Kidney glomerular epithelial cell (primary cell): Measurements from ENCODE around the gene CKM.
"Not testable (repeated sequence)": the region's sequence is repeated elsewhere in the genome, so short reads cannot be mapped to it uniquely, and the experiment has no call there.

ENCODE experiments used
- DNase-seq: peaks from one replicate; lab custom pipeline; 2025; lab: John Stamatoyannopoulos, UW

CKM gene

DNA sequence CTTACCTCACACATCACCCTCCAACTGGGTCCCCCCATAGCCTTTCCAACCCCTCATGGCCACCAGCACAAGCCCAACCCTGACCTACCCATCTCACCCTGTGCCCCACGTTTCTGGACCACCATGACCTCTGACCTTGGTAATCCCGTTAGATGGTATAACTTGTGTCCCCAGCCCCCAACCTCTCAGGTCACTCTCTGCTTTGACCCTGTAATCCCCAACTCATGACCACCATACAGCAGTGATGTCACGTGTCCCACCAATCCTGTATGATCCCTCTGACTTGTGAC lies 26.4 kb upstream of the CKM start:
- no peak for DNase-seq

- DNase-seq: no peak
These were observed 25.9 kb upstream of the CKM start for GRCh38 chr19:45348367-45349125.

DNA sequence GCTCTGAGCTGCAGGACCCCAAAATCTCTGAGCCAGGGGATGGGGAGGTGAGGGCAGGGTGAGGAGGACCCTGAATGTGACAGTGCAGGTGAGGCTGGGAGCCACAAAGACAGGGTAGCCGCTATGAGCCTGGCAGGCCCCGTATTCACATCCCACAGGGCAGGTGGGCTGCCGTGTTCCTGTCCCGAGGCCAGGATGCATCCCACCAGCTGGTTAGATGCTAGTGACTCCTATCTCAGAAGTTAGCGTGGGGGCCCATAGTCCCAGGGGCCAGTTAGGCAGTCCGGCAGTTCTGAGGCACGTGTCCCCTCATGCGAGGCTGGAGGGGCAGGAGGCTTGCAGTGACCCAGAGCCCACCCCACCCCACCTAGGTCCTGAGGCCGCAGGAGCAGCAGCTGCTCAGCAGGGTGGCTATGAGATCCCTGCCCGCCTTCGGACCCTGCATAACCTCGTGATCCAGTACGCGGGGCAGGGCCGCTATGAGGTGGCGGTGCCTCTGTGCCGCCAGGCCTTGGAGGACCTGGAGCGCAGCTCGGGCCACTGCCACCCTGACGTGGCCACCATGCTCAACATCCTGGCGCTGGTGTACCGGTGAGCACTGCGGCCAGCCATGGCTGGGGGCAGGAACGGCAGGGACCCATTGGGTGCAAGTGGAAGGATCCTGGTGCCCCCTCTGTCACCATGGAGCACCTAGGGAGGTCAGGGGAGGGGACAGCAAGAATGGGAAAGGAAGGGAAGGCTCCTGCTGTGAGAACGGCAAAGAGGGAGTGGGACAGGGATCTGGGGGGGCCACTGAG lies 25.1 kb upstream of the CKM start:
- DNase-seq: no peak

DNA sequence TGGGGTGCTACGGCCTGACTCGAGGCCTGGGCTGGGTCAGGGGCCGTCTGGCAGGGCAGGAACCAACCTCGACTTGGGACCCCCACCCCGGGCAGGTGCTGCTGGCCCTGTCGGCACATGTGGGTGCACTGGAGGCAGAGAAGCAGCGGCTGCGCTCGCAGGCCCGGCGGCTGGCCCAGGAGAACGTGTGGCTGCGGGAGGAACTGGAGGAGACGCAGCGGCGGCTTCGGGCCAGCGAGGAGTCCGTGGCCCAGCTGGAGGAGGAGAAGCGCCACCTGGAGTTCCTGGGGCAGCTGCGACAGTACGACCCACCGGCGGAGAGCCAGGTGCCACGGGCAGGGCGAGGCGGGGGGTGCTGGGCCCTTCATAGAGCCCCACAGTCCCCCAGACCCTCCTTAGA lies 23.8 kb upstream of the CKM start:
- no peak for DNase-seq

DNA sequence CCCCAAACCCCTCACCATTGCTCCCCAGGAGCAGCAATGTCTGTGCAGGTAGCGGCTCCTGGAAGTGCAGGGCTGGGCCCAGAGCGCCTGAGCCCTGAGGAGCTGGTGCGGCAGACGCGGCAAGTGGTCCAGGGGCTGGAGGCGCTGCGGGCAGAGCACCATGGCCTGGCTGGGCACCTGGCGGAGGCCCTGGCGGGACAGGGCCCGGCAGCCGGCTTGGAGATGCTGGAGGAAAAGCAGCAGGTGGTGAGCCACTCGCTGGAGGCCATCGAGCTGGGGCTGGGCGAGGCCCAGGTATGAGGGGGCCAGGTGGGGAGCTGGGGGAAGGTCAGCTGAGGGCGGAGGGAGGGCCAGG lies 22.8 kb upstream of the CKM start:
- DNase-seq: no peak

- DNase-seq: no peak
These were observed 22.2 kb upstream of the CKM start for GRCh38 chr19:45344621-45345505.

DNA sequence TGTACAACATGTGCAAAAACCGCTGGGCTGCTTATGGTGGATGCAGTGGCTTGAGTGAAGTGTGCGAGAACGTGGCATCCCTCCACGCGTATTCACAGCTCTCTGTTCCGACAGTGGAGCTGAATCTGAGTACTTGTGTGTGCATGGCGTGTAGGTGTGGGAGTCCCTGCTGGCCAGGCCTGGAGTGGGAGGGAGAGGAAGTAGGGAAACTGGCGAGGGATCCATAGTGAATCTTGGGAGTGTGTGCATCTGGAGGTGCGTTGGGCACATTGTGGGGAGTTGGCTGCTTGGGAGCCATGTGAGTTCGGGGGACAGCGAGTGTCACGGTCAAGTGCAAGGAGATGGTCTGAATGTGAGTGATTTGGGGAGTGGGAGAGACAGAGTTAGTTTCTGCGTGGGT lies 20.2 kb upstream of the CKM start:
- no peak for DNase-seq

DNA sequence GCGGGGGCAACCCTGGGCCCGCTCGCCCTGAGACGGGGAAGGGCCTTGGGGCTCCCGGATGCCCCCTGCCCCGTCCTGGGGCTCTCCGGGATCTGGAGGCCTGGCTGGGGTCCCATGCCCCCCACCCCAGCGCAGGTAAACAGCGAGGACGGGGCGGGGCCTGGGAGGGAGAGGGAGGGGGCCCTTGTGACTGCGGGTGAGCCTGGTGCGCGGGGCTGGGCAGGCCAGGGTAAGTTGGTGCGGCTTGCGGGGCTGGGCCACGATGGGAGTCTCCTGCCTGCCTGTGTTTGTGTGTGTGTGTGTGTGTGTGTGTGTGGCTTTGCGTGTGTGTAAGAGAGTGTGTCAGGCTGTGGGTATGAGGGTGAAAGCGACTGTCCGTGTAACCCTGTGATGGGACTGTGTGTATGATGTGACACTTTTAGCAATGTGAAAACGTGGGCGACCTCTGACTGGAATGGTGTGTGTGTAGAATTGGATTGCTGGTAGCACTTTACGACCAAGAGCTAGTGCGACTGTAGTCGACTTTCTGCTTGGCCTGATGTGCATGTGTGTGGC lies 18.3 kb upstream of the CKM start:
- DNase-seq: no peak

DNA sequence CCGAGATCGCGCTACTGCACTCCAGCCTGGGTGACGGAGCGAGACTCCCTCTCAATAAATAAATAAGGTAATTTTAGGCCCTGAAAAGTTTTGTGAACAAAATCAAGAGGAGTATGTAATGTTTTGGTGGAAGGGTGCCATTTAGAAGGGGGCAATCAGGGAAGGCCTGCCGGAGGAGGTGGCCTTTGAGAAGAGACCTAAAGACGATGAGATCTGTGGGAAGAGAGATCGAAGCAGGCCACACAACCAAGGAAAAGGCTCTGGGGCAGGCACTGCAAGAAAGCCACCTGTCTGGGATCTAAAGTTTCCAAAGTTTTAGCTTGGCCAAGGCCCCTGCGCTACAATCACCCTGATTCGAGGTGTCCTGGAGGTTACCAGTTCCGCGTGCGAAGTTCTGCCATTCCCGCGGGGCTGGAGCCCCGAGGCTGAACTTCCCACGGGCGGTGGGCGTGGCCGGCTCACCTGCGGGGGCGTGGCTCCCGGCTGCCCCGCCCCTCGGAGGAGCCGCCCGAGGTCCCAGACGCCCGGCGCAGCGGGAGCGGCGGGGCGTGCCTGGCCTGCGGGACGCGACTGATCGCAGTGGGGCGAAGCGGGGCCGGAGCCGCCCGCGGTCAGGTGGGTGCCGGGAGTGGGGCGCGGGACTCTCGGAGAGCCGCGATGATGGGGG lies 17.7 kb upstream of the CKM start, which contains the start of gene KLC3:
KLC3 (plus strand) TSS at position 519 of the 667 bp plus-strand sequence. CDS start 4,792 bp downstream, outside the sequence.
- DNase-seq: no peak

DNA sequence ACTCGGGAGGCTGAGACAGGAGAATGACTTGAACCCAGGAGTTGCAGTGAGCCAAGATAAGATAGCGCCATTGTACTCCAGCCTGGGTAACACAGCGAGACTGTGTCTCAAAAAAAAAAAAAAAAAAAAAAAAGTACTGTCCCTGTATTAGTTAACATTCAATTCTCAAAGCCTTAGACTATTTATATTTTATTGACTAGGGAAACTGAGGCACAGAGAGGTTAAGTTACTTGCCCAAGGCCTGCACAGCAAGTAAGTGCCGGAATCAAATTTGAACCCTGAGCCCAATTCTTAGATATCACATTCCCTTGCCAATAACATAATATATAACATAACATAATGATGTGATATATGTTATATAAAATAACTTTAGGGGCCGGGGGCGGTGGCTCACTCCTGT lies 17.0 kb upstream of the CKM start:
- no peak for DNase-seq

GRCh38 chr19:45336696-45337251 lies 14.1 kb upstream of the CKM start:
- DNase-seq: no peak

DNA sequence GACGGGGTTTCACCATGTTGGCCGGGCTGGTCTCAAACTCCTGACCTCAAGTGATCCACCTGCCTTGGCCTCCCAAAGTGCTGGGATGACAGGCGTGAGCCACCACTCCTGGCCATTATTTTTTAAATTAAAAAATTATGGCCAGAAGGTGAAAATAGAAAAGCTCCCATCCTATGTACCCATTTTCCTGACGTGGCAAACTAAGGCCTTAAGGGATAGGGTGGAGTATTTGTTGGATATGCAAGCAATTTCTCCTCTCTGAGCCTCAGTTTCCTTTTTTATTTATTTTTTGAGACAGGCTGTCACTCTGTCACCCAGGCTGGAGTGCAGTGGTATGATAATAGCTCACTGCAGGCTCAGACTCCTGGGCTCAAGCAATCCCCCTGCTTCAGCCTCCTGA lies 12.2 kb upstream of the CKM start:
- DNase-seq: not testable (repeated sequence)

DNA sequence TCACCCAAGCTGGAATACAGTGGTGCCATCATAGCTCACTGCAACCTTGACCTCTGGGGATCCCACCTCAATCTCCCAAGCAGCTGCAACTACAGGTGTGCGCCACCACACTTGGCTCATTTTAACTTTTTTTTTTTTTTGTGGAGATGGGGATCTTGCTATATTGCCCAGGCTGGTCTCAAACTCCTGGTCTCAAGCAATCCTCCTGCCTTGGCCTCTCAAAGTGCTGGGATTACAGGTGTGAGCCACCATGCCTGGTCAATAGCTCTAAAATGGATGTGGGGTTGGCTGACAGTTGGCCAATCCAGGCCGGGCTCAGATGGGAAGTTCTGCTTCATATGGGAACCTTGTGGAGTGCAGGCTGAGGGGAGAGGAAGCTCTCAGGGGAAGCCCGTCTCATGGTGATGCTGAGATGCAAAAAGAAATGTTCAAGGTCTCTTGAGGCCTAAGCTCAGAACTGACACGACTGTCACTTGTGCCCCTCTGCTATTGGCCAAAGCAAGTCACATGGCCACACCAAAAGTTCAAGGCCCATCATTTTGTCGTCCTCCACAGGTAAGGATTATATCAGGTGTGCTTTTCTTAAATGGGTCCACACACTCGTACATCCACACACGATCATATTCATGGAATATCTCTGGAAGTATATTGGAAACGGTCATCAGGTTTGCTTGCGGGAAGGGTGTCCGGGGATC lies 11.1 kb upstream of the CKM start:
- no peak for DNase-seq

GRCh38 chr19:45331411-45331810 lies 8.7 kb upstream of the CKM start:
- no peak for DNase-seq

DNA sequence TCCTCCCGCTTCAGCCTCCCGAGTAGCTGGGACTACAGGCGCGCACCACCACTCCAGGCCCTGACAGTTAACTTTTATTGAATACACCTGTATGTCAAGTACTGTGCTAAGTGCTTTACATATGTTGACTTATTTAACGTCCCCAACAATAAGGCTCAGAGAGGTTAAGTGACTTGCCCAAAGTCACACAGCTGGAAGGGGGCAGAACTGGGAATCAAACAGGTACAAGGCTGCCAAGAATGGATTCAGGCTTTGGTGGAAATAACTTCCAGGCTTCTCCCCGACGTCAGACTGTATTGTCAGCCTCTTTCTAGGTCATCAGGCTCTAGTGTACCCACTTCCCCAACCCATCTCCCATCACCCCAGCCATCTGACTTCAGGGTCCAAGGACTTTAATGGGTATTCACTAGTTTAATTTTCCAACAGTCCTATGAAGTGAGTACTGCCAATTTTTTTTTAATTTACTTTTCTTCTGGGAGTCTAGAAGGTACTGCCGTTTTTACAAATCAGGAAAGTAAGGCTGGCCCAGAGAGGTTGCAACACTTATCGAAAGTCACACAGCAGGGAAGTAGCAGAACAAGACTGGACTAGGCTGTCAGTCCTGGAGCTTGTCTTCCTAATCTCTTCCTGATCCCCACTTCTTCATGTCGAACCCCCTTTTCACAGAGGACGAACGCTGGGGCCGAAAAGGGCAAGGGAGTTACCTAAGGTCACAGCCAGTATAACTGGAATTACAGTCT lies 4.9 kb upstream of the CKM start:
- DNase-seq: no peak

GRCh38 chr19:45324349-45324907 lies 1.8 kb upstream of the CKM start:
- DNase-seq: no peak

GRCh38 chr19:45323671-45324081 lies 1.0 kb upstream of the CKM start:
- DNase-seq: no peak

DNA sequence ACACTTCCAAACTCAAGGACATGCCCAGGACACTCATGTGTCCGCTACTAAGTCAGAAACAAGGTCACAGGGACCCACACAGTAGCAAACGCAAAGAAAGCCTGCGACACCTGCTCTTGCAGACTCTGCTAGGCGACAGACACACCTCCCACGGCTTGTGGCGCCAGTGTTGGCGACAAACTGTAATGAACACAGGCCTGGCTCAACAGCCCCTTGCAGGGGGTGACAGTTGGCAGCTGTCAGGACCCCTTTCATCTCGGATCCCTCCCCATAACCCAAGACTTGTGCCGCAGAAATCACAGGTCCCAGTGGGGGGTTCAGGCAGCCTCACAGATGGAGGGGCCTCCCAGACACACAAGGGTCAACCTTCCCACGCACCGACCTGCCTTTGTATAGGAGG lies 364 bp downstream of the CKM start:
- DNase-seq: no peak

DNA sequence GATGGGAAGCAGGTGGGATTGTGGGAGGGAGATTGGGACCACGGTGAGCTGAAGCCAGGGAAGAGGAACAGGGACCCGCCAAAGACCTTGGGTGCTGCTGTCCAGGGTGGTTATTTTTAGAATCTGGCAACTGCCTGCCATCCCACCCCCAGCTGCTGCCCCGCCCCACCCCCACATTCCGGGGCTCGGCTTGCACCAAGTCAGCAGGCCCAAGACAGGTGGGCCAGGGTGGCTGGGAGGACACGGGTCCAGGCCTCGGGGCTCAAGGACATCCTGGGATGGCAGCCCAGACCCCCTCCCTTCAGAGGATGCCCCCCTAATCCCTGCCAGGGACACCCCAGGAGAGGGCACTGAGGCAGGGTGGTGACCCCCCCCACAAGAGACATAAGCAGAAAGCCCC lies 827 bp downstream of the CKM start:
- no peak for DNase-seq
